C4-2B (cell line): ENCODE results near the gene PLCXD1.

Experiments used
- ZFX ChIP-seq: fragments of 450-650 bp; IDR thresholded peaks from 2 replicates; pipeline ENCODE4 v1.6.1; 2017
- TF ChIP-seq, protein P1 (sequence below): fragments of 450-650 bp; conservative IDR thresholded peaks from 2 replicates; pipeline ENCODE4 v1.5.1; 2017; ENCODE audit warnings: mild to moderate bottlenecking

- TF ChIP-seq, protein P1, sequence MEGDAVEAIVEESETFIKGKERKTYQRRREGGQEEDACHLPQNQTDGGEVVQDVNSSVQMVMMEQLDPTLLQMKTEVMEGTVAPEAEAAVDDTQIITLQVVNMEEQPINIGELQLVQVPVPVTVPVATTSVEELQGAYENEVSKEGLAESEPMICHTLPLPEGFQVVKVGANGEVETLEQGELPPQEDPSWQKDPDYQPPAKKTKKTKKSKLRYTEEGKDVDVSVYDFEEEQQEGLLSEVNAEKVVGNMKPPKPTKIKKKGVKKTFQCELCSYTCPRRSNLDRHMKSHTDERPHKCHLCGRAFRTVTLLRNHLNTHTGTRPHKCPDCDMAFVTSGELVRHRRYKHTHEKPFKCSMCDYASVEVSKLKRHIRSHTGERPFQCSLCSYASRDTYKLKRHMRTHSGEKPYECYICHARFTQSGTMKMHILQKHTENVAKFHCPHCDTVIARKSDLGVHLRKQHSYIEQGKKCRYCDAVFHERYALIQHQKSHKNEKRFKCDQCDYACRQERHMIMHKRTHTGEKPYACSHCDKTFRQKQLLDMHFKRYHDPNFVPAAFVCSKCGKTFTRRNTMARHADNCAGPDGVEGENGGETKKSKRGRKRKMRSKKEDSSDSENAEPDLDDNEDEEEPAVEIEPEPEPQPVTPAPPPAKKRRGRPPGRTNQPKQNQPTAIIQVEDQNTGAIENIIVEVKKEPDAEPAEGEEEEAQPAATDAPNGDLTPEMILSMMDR = peak; percentile 23
- TF ChIP-seq ZFX = no peak
These were observed 42.8 kb downstream of the PLCXD1 start for GRCh38 chrX:323721-324628.
